Thyroid gland (tissue), 4 donors: ENCODE measurements around the gene PBXIP1. TPM values are rescaled to one million over a fixed set of nuclear protein-coding genes. Genes with fewer than 3 reads are reported as not detected.

Experiments
- DNase-seq, 2 donors: peaks; one replicate each; pipeline ENCODE4 v3.0.0-alpha.2; 2019
- H3K27ac ChIP-seq, 3 donors: fragments of 200-600 bp; sonication (generic); 1 replicate in 2 of 3; 2 replicates in 1 of 3; pipeline ENCODE4 v1.5.1; 2016 to 2019; ENCODE audit warnings: mild to moderate bottlenecking in 1 of 3, moderate library complexity in 1 of 3
- H3K27me3 ChIP-seq: fragments of 200-600 bp; sonication (generic); one replicate; pipeline ENCODE4 v1.5.1; 2019
- H3K36me3 ChIP-seq, 2 donors: fragments of 200-600 bp; sonication (generic); one replicate each; pipeline ENCODE4 v1.5.1; 2016 to 2019
- H3K4me1 ChIP-seq, 2 donors: fragments of 200-600 bp; sonication (generic); one replicate each; pipeline ENCODE4 v1.5.1; 2017 to 2019
- H3K4me3 ChIP-seq, 3 donors: fragments of 200-600 bp; sonication (generic); replicated peaks in 1 of 3; 1 replicate in 2 of 3; 2 replicates in 1 of 3; pipeline ENCODE4 v1.5.1; 2016; ENCODE audit warnings: mild to moderate bottlenecking in 1 of 3
- H3K9me3 ChIP-seq: fragments of 200-600 bp; sonication (generic); one replicate; pipeline ENCODE4 v1.5.1; 2017
- CTCF ChIP-seq, 6 experiments: fragments of 200-600 bp in 3 of 6; fragments of 450-650 bp in 3 of 6; sonication (generic) in 3 of 6; IDR thresholded peaks; one replicate each; pipeline ENCODE4 v1.5.1; 2016 to 2019; ENCODE audit warnings: antibody characterized with exemption in 6 of 6, mild to moderate bottlenecking in 2 of 6, inconsistent platforms in 1 of 6, moderate library complexity in 1 of 6
- POLR2A ChIP-seq, 2 donors: fragments of 450-650 bp; IDR thresholded peaks; one replicate each; pipeline ENCODE4 v1.6.1; 2017; ENCODE audit warnings: antibody characterized with exemption in 2 of 2, mild to moderate bottlenecking in 2 of 2, moderate library complexity in 1 of 2
- WGBS, 2 donors: methylation state at CpG; one replicate each; pipeline ENCODE4 v1.1.5; 2017; 5-methylcytosine and 5-hydroxymethylcytosine counted together
- intact Hi-C: fragments of 100-400 bp; cut with DNase I; formaldehyde crosslinking; loops from one replicate; pipeline ENCODE4 v1.15.1; 2023
- total RNA-seq, 4 donors: library from RNA; depleted of rRNA; stranded (reverse); fragments of >200 nt; gene quantifications; one replicate each; pipeline ENCODE4 v1.2.3, GENCODE V29; 2016

The PBXIP1 gene
- total RNA-seq, 4 donors from 2014 or later: 139 to 205 (median 181) TPM

- 1% methylated on average over 24 to 25 of the region's 37 CpGs for WGBS, 2 donors
Observed at GRCh38 chr1:155003227-155003765, 47.4 kb upstream of the PBXIP1 start.

GRCh38 chr1:155002464-155003226 lies 46.7 kb upstream of the PBXIP1 start, which contains the start of gene ZBTB7B:
TSS of gene ZBTB7B (plus strand) at chr1:155002802. CDS start at chr1:155014661, 11,859 bp downstream.
- 0 to 2% methylated on average over 8 to 9 of the region's 35 CpGs for WGBS, 2 donors
- DNase-seq: peak; percentile 59 to 73
- no peak for TF ChIP-seq POLR2A (IDR thresholded peaks at IDR 0.05)
- TF ChIP-seq CTCF (IDR thresholded peaks at IDR 0.05): no peak

More at GRCh38 chr1:155003227-155003765, 47.4 kb upstream of the PBXIP1 start:
- Histone ChIP-seq H3K36me3 (no peaks in the 10 kb centered on the region), H3K27ac (peak overlapping the region; percentile 91 to 99 (median 95)), H3K9me3 (no peaks in the 10 kb centered on the region), H3K27me3 (no peaks in the 10 kb centered on the region), H3K4me3 (peak overlapping the region; percentile 86 to 97 (median 93)), H3K4me1 (peaks cover 57 to 60% of the 10 kb centered on the region in 2 donors)
- peak in 1 of 2 donors; percentile 59 for DNase-seq
- intact Hi-C loops: no loop called here
- TF ChIP-seq POLR2A (IDR thresholded peaks at IDR 0.05) (peak in 1 of 2 donors; percentile 33), CTCF (IDR thresholded peaks at IDR 0.05) (no peak)

GRCh38 chr1:155001675-155002463 lies 46.0 kb upstream of the PBXIP1 start:
- TF ChIP-seq CTCF (IDR thresholded peaks at IDR 0.05): peak in 5 of 6 experiments; percentile 19 to 44 (median 38)
- peak; percentile 69 to 91 for TF ChIP-seq POLR2A (IDR thresholded peaks at IDR 0.05)
- H3K4me3 ChIP-seq: peak overlapping the region; percentile 23 to 86 (median 41)
- 0 to 1% methylated on average over 25 to 26 of the region's 38 CpGs for WGBS, 2 donors
- peak; percentile 100 for DNase-seq
- no peaks in the 10 kb centered on the region for H3K9me3 ChIP-seq
- H3K4me1 ChIP-seq: peaks cover 43 to 45% of the 10 kb centered on the region in 2 donors
- peak overlapping the region; percentile 86 to 99 (median 95) for H3K27ac ChIP-seq
- no peaks in the 10 kb centered on the region for H3K27me3 ChIP-seq
- intact Hi-C loops: no loop called here
- H3K36me3 ChIP-seq: no peaks in the 10 kb centered on the region

More at GRCh38 chr1:155002464-155003226, 46.7 kb upstream of the PBXIP1 start, which contains the start of gene ZBTB7B:
- no peaks in the 10 kb centered on the region for H3K27me3 ChIP-seq
- intact Hi-C loops: no loop called here
- H3K27ac ChIP-seq: peak within 1 kb of the TSS; percentile 91 to 99 (median 95)
- H3K9me3 ChIP-seq: no peaks in the 10 kb centered on the region
- peaks cover 50 to 53% of the 10 kb centered on the region in 2 donors for H3K4me1 ChIP-seq
- H3K4me3 ChIP-seq: peak within 1 kb of the TSS; percentile 86 to 97 (median 93)
- H3K36me3 ChIP-seq: no peaks in the 10 kb centered on the region

- Histone ChIP-seq H3K27me3 (no peaks in the 10 kb centered on the region), H3K4me1 (peaks cover 38 to 40% of the 10 kb centered on the region in 2 donors), H3K27ac (peak overlapping the region; percentile 86 to 99 (median 95)), H3K36me3 (no peaks in the 10 kb centered on the region), H3K4me3 (peak overlapping the region; percentile 23 to 86 (median 41)), H3K9me3 (no peaks in the 10 kb centered on the region)
- no peak for DNase-seq
- WGBS, 2 donors: 0 to 1% methylated on average over 6 to 11 of the region's 11 CpGs
- TF ChIP-seq CTCF (IDR thresholded peaks at IDR 0.05) (no peak), POLR2A (IDR thresholded peaks at IDR 0.05) (no peak)
- intact Hi-C loops: no loop called here
Observed at GRCh38 chr1:155001425-155001674, 45.5 kb upstream of the PBXIP1 start.
